ENCODE measurements around the gene C3. TPM values are rescaled to one million over a fixed set of nuclear protein-coding genes. Genes with fewer than 3 reads are reported as not detected.

Gene C3
- total RNA-seq, 1 donor from 2014 or later = not detected

GRCh38 chr19:6632002-6632621 lies 88.3 kb downstream of the C3 start:
- peak overlapping the region; percentile 4 for H3K4me3 Mint-ChIP-seq (ENCODE audit: unreplicated experiment)
- no peak overlapping the region for H3K27ac Mint-ChIP-seq (ENCODE audit: unreplicated experiment)
- DNase-seq (ENCODE audit: low spot score) = peak; percentile 67
- peaks cover 7% of the 10 kb centered on the region for H3K36me3 Mint-ChIP-seq (ENCODE audit: low read depth, unreplicated experiment)
- peaks cover 8% of the 10 kb centered on the region for H3K9me3 Mint-ChIP-seq (ENCODE audit: unreplicated experiment)
- H3K4me1 Mint-ChIP-seq (ENCODE audit: unreplicated experiment) = no peaks in the 10 kb centered on the region
- peak; percentile 62 for TF ChIP-seq CTCF (IDR thresholded peaks at IDR 0.05; ENCODE audit: unreplicated experiment)
- peaks cover 1% of the 10 kb centered on the region for H3K27me3 Mint-ChIP-seq (ENCODE audit: unreplicated experiment)

Small RNAs within 50 kb of the gene (microRNA-seq; reads per million reads assigned to microRNA genes)
- gene MIR6791 (ENCODE audit: unreplicated experiment) = 1.8 reads per million, percentile 27 among the genes with 10 or more reads in this experiment

Other genes starting within 250 kb of the C3 start
- 1.5 TPM for gene DENND1C, start 238.9 kb downstream of the C3 start, total RNA-seq (ENCODE audit: unreplicated experiment)
- gene TUBB4A, start 218.3 kb downstream of the C3 start, total RNA-seq (ENCODE audit: unreplicated experiment) = 0.21 TPM
- 3.0 TPM for gene TNFSF9, start 189.6 kb downstream of the C3 start, total RNA-seq (ENCODE audit: unreplicated experiment)
- 0.51 TPM for gene CD70, start 129.5 kb downstream of the C3 start, total RNA-seq (ENCODE audit: unreplicated experiment)
- not detected for gene TNFSF14, start 50.5 kb downstream of the C3 start, total RNA-seq (ENCODE audit: unreplicated experiment)
- 69.1 TPM for gene GPR108, start 16.9 kb upstream of the C3 start, total RNA-seq (ENCODE audit: unreplicated experiment)
- 42.8 TPM for gene TRIP10, start 19.0 kb upstream of the C3 start, total RNA-seq (ENCODE audit: unreplicated experiment)
- 1.5 TPM for gene SH2D3A, start 46.8 kb upstream of the C3 start, total RNA-seq (ENCODE audit: unreplicated experiment)
- gene VAV1, start 52.1 kb upstream of the C3 start, total RNA-seq (ENCODE audit: unreplicated experiment) = not detected
- gene ADGRE1, start 166.9 kb upstream of the C3 start, total RNA-seq (ENCODE audit: unreplicated experiment) = not detected

All from endothelial cell (in vitro differentiated cells).